GM12878 (cell line): ENCODE results near the gene KIF1C. TPM values are rescaled to one million over a fixed set of nuclear protein-coding genes. Genes with fewer than 3 reads are reported as not detected.

Experiments
- EED ChIP-seq: sonication (generic); IDR thresholded peaks from 2 replicates; pipeline ENCODE4 v1.6.1; 2016; ENCODE audit warnings: antibody characterized with exemption, low read depth
- ETV6 ChIP-seq, 2 experiments: fragments of 450-650 bp in 1 of 2; IDR thresholded peaks in 1 of 2; conservative IDR thresholded peaks in 1 of 2; 2 replicates each; pipeline ENCODE4 v1.6.1; 2014; ENCODE audit warnings: antibody characterized with exemption in 1 of 2, borderline replicate concordance in 1 of 2, low read depth in 1 of 2, mild to moderate bottlenecking in 1 of 2, moderate library complexity in 1 of 2
- NFIC ChIP-seq: IDR thresholded peaks from 2 replicates; pipeline ENCODE4 v1.6.1; 2012; ENCODE audit warnings: low read depth, mild to moderate bottlenecking, inconsistent platforms, low read length, moderate library complexity
- NFYB ChIP-seq: IDR thresholded peaks from 2 replicates; pipeline ENCODE4 v1.6.1; 2011; ENCODE audit warnings: low read depth, mild to moderate bottlenecking, low read length, improper control_type of control experiment, moderate library complexity; ENCODE audit not compliant: insufficient read depth
- NR2C2 ChIP-seq: IDR thresholded peaks from 2 replicates; pipeline ENCODE4 v1.6.1; 2011; ENCODE audit warnings: borderline replicate concordance, low read depth; ENCODE audit not compliant: control insufficient read depth, insufficient read length
- NRF1 ChIP-seq: conservative IDR thresholded peaks from 2 replicates; pipeline ENCODE4 v1.6.1; 2011; ENCODE audit warnings: mild to moderate bottlenecking, low read depth, low read length, improper control_type of control experiment
- PML ChIP-seq: IDR thresholded peaks from 2 replicates; pipeline ENCODE4 v1.6.1; 2012; ENCODE audit warnings: low read length, inconsistent platforms
- RAD51 ChIP-seq: fragments of 450-650 bp; IDR thresholded peaks from 2 replicates; pipeline ENCODE4 v1.6.1; 2016; ENCODE audit warnings: moderate library complexity, mild to moderate bottlenecking, inconsistent platforms
- SPI1 ChIP-seq: IDR thresholded peaks from 2 replicates; pipeline ENCODE4 v1.6.1; 2011; ENCODE audit warnings: low read depth, mild to moderate bottlenecking, low read length, moderate library complexity, borderline replicate concordance; ENCODE audit not compliant: insufficient read depth
- SUPT20H ChIP-seq: IDR thresholded peaks from 2 replicates; pipeline ENCODE4 v1.6.1; 2011; ENCODE audit warnings: low read depth, mild to moderate bottlenecking, low read length, moderate library complexity, borderline replicate concordance; ENCODE audit not compliant: control insufficient read depth
- SUZ12 ChIP-seq: fragments of 200-600 bp; sonication (generic); IDR thresholded peaks from one replicate; pipeline ENCODE4 v1.6.1; 2018; ENCODE audit warnings: antibody characterized with exemption, mild to moderate bottlenecking; ENCODE audit not compliant: unreplicated experiment
- polyA plus RNA-seq, 11 experiments: library from polyadenylated mRNA; depleted of rRNA in 4 of 11; unstranded in 6 of 11; stranded (reverse) in 5 of 11; fragments of >200 nt; fragmentation: Nextera tagmentation in 4 of 11; fragmentation: Illumina TruSeq in 1 of 11; extraction: Ambion mirVana in 4 of 11; extraction: Trizol in 1 of 11; gene quantifications; 1 replicate in 1 of 11; 2 replicates in 10 of 11; pipeline versions ENCODE4 v1.2.1 to v1.2.3, GENCODE V29; 2011 to 2016; ENCODE audit warnings: inconsistent platforms in 2 of 11, missing spikeins in 2 of 11, low read depth in 1 of 11
- total RNA-seq, 4 experiments: library from RNA; depleted of rRNA in 3 of 4; stranded (reverse); fragments of >200 nt in 3 of 4; fragmentation: Illumina TruSeq in 1 of 4; extraction: Trizol in 1 of 4; gene quantifications; 2 replicates each; pipeline versions ENCODE4 v1.2.1 to v1.2.3, GENCODE V29; 2013 to 2021
- TF ChIP-seq, protein P1 (sequence below): fragments of 150-350 bp; IDR thresholded peaks from 2 replicates; pipeline ENCODE4 v1.6.1; 2016; ENCODE audit warnings: low read depth, low read length

The KIF1C gene
- total and polyA plus RNA-seq, 10 of the 15 experiments (the other 5 are each of a cell fraction or from before 2014, with no cell fraction given): 1.4 to 65.9 (median 21.1) TPM

DNA sequence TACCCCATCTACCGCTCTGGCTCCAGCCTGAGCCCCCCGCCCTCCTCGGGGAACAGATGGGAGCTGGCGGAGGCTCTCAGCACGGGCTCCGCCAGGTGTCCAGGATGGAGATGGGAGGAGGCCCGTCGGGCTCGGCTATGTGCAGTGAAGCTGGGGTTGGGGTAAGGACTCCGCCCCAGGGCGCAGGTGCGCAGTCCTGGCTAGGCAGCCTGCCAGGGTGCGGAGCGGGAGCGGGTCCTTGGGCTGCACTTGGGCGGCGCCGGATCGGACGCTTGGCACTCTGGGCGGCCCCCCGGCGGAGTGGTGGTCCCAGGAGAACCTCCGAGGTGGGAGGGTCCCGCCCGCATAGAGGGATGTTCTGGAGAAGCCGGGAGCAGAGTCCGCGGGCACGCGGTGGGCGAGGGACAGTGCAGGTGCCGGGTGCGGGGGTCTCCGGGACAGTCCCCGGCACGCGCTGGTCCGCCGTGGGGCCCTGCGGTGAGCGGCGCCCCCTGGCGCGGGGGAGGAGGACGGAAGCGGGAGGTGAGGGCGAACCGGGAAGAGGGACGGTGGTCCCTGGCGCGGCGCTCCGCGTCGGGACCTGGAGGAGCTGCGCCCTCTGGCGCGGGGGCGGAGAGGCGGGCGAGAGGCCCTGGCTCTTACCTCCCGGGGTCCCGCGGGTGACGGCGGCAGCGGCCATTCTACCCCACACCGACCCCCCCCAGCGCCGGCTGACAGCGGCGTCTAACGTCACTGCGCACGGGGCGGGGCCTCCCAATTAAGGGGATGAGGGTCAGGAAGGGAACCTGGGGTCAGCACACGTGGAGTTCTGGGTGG is 10.6 kb upstream of the KIF1C start, which contains the start of gene CAMTA2 (continued):
- TF ChIP-seq NFYB (no peak), SUZ12 (no peak), SPI1 (0 out of 2 replicates have a peak, but pooled peaks have one; percentile 2), ETV6 (conservative IDR thresholded peaks at IDR 0.05 in 1 of 2, IDR thresholded peaks at IDR 0.05 in 1 of 2; ENCODE audit: borderline replicate concordance in 1 of 2, low read depth in 1 of 2) (no peak), NFIC (no peak), EED (no peak; the same call in 1 of the 2 replicates), NRF1 (no peak), RAD51 (no peak), SUPT20H (no peak), PML (no peak; the same call in 1 of the 2 replicates), NR2C2 (no peak)
- TF ChIP-seq, protein P1, sequence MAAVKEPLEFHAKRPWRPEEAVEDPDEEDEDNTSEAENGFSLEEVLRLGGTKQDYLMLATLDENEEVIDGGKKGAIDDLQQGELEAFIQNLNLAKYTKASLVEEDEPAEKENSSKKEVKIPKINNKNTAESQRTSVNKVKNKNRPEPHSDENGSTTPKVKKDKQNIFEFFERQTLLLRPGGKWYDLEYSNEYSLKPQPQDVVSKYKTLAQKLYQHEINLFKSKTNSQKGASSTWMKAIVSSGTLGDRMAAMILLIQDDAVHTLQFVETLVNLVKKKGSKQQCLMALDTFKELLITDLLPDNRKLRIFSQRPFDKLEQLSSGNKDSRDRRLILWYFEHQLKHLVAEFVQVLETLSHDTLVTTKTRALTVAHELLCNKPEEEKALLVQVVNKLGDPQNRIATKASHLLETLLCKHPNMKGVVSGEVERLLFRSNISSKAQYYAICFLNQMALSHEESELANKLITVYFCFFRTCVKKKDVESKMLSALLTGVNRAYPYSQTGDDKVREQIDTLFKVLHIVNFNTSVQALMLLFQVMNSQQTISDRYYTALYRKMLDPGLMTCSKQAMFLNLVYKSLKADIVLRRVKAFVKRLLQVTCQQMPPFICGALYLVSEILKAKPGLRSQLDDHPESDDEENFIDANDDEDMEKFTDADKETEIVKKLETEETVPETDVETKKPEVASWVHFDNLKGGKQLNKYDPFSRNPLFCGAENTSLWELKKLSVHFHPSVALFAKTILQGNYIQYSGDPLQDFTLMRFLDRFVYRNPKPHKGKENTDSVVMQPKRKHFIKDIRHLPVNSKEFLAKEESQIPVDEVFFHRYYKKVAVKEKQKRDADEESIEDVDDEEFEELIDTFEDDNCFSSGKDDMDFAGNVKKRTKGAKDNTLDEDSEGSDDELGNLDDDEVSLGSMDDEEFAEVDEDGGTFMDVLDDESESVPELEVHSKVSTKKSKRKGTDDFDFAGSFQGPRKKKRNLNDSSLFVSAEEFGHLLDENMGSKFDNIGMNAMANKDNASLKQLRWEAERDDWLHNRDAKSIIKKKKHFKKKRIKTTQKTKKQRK: no peak
